ENCODE measurements around the gene SORCS3. TPM values are rescaled to one million over a fixed set of nuclear protein-coding genes. Genes with fewer than 3 reads are reported as not detected.

Gene SORCS3
- total RNA-seq, 1 experiment from 2014 or later, result 0.04 TPM

- Histone ChIP-seq H3K79me2 (ENCODE audit: insufficient read depth, low read length) (no peaks in the 10 kb centered on the region), H2BK20ac (ENCODE audit: low read depth, low read length, poor library complexity, severe bottlenecking) (no peak overlapping the region), H3K27ac (ENCODE audit: insufficient read length, low read depth, low read length) (no peak overlapping the region), H3K4me1 (ENCODE audit: insufficient read depth, low read length) (no peaks in the 10 kb centered on the region), H3K9ac (ENCODE audit: extremely low read depth, insufficient read length, low read length) (no peak overlapping the region), H3K14ac (ENCODE audit: insufficient read depth, low read length) (no peak overlapping the region), H4K5ac (ENCODE audit: insufficient read length, low read depth, low read length) (no peak overlapping the region), H4K20me1 (ENCODE audit: control insufficient read depth, insufficient read depth, insufficient read length) (no peaks in the 10 kb centered on the region), H2AK5ac (ENCODE audit: insufficient read length, low read length) (no peak overlapping the region), H3K18ac (ENCODE audit: insufficient read length, low read depth, low read length) (no peak overlapping the region), H3K4me2 (ENCODE audit: insufficient read depth, insufficient read length, low read length) (no peak overlapping the region), H2BK15ac (ENCODE audit: low read depth, low read length) (no peak overlapping the region), H3K27me3 (ENCODE audit: insufficient read depth, low read length) (no peaks in the 10 kb centered on the region), H3K79me1 (ENCODE audit: insufficient read depth, low read depth, low read length, poor library complexity, severe bottlenecking) (no peaks in the 10 kb centered on the region), H3K23me2 (ENCODE audit: insufficient read length, low read depth, low read length, poor library complexity, severe bottlenecking) (no peaks in the 10 kb centered on the region), H3K23ac (ENCODE audit: insufficient read length, low read depth, low read length) (no peak overlapping the region), H3K9me3 (ENCODE audit: control insufficient read depth, low read depth, low read length) (no peaks in the 10 kb centered on the region), H4K8ac (replicated peaks; ENCODE audit: insufficient read length, low read depth, low read length) (no peak overlapping the region), H2BK12ac (ENCODE audit: insufficient read length, low read depth, low read length) (no peak overlapping the region), H3K56ac (ENCODE audit: insufficient read length, low read depth, low read length) (no peak overlapping the region), H2BK5ac (ENCODE audit: insufficient read length, low read length) (no peak overlapping the region), H4K91ac (ENCODE audit: insufficient read length, low read depth, low read length) (no peak overlapping the region), H2AFZ (ENCODE audit: low read length) (no peak overlapping the region), H3T11ph (ENCODE audit: low read length) (no peak overlapping the region), H3K4ac (ENCODE audit: low read depth, low read length) (no peak overlapping the region), H2BK120ac (ENCODE audit: low read depth, low read length, poor library complexity, severe bottlenecking) (no peak overlapping the region)
- TF ChIP-seq CTCF (conservative IDR thresholded peaks at IDR 0.05), result no peak
- DNase-seq, result no peak
- no peaks in the 10 kb centered on the region for H3K9me3 Mint-ChIP-seq
- H3K27ac Mint-ChIP-seq, result no peak overlapping the region
- H3K36me3 Mint-ChIP-seq (ENCODE audit: insufficient read depth in 1 of 3, low read depth in 3 of 3), result no peaks in the 10 kb centered on the region
- peaks cover 4% of the 10 kb centered on the region; the same call in 1 of the 2 replicates for H3K27me3 Mint-ChIP-seq (ENCODE audit: low read depth)
- H3K4me3 Mint-ChIP-seq, result no peak overlapping the region
- H3K4me1 Mint-ChIP-seq, result peaks cover 0 to 1% of the 10 kb centered on the region in 2 experiments; a peak in 2 of 4 replicates
- WGBS (ENCODE audit: extremely low coverage, insufficient read length, low lambda C conversion rate), result no CpG with 5 or more reads among the region's 3 CpGs
Measured at GRCh38 chr10:104741127-104741526, 100.0 kb downstream of the SORCS3 start.

All from H9 (cell line).